Astrocyte (in vitro differentiated cells and primary cell): Measurements from ENCODE around the gene CDC42EP3.

Experiments
- CTCF ChIP-seq: IDR thresholded peaks from 2 replicates; pipeline ENCODE4 v1.5.1; 2011; ENCODE audit warnings: low read depth, mild to moderate bottlenecking, inconsistent platforms, low read length, moderate library complexity; ENCODE audit not compliant: insufficient read depth
- EZH2 ChIP-seq: IDR thresholded peaks from 2 replicates; pipeline ENCODE4 v1.6.1; 2012; ENCODE audit warnings: mild to moderate bottlenecking, low read length, inconsistent platforms; ENCODE audit not compliant: insufficient read depth

DNA sequence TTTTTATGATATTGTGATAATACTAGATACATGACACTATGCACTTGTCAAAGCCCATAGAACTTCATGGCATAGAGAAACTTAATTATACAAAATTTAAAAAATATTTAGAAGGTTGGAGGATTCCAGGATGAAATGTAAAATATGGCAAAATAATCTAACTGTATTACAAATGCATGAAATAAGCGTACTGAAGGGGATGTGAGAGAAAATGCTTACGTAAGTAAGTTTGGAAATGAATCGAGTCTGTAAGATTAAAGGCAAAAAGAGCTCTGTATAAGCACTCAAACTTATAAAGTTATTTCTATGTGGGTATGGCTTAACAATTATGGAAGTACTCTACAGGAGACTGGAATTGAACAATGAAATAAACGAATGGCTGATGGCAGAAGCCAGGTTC lies 13.4 kb upstream of the CDC42EP3 start:
- no peak for TF ChIP-seq CTCF
- TF ChIP-seq EZH2 = no peak
